HepG2 (cell line): ENCODE measurements around the gene EFNA4. TPM values are rescaled to one million over a fixed set of nuclear protein-coding genes. Genes with fewer than 3 reads are reported as not detected.

Experiments used
- ATAC-seq: fragments of 200-7000 bp; cut with Tn5 transposase; 3 replicates; pipeline ENCODE4 v1.9.1; 2020; ENCODE audit warnings: mild to moderate bottlenecking, moderate library complexity
- BruUV-seq: library from RNA; stranded (reverse); fragments of 400-500 nt; replicated peaks from 2 replicates; lab custom pipeline; 2021; lab: Mats Ljungman, UMichigan
- CTCF ChIA-PET: fragments of 300-600 bp; formaldehyde crosslinking; extraction: SDS; loops from one replicate; lab custom pipeline; 2021; ENCODE audit warnings: low total read pairs, inconsistent platforms, low intra/inter-chr PET ratio; lab: Yijun Ruan, JAX
- POLR2A ChIA-PET: fragments of 350-600 bp; sonication (Branson Sonifier 250); formaldehyde crosslinking; loops from one replicate; lab custom pipeline; 2020; ENCODE audit warnings: antibody characterized with exemption, inconsistent platforms; lab: Yijun Ruan, JAX
- DNase-seq: peaks from one replicate; pipeline ENCODE4 v3.0.0-alpha.2; 2015; ENCODE audit warnings: low spot score
- FAIRE-seq: peaks from 3 replicates; lab custom pipeline; 2011; peaks lifted over from hg19 to GRCh38; lab: Jason Lieb, UNC
- H2AFZ ChIP-seq: one replicate; pipeline ENCODE4 v1.6.1; 2011; ENCODE audit warnings: low read length, inconsistent platforms
- H3K27ac ChIP-seq: fragments of 300-600 bp; 3 replicates; pipeline ENCODE4 v1.8.0; 2011; ENCODE audit warnings: mixed run types, mild to moderate bottlenecking, mixed read lengths, low read length, inconsistent platforms; ENCODE audit not compliant: insufficient read depth; ENCODE audit errors: extremely low read length
- H3K27me3 ChIP-seq, 2 experiments: fragments of 200-600 bp in 1 of 2; 2 replicates in 1 of 2; 3 replicates in 1 of 2; pipeline versions ENCODE4 v1.6.0 to v1.8.0; 2011; ENCODE audit warnings: low read length in 2 of 2, mild to moderate bottlenecking in 2 of 2, moderate library complexity in 2 of 2, inconsistent platforms in 1 of 2; ENCODE audit not compliant: insufficient read depth in 2 of 2, control insufficient read depth in 1 of 2
- H3K36me3 ChIP-seq, 2 experiments: fragments of 200-600 bp in 1 of 2; replicated peaks in 1 of 2; 2 replicates in 1 of 2; 3 replicates in 1 of 2; pipeline versions ENCODE4 v1.5.1 to v1.8.0; 2011; ENCODE audit warnings: low read length in 2 of 2, inconsistent platforms in 1 of 2; ENCODE audit not compliant: insufficient read depth in 2 of 2, control insufficient read depth in 1 of 2
- H3K4me1 ChIP-seq: 2 replicates; pipeline ENCODE4 v1.5.1; 2012; ENCODE audit warnings: low read length, inconsistent platforms; ENCODE audit not compliant: insufficient read depth
- H3K4me2 ChIP-seq: 2 replicates; pipeline ENCODE4 v1.6.0; 2011; ENCODE audit warnings: low read depth, low read length, inconsistent platforms
- H3K4me3 ChIP-seq, 3 experiments: fragments of 200-600 bp in 1 of 3; sonication (generic), shearing (Covaris generic) in 1 of 3; replicated peaks in 1 of 3; 2 replicates each; pipeline ENCODE4 v1.5.1; 2011 to 2016; ENCODE audit warnings: low read length in 3 of 3, inconsistent platforms in 2 of 3, low read depth in 2 of 3, mild to moderate bottlenecking in 2 of 3, control low read depth in 1 of 3, mixed read lengths in 1 of 3; ENCODE audit not compliant: insufficient read depth in 1 of 3
- H3K79me2 ChIP-seq: one replicate; pipeline ENCODE4 v1.6.1; 2011; ENCODE audit warnings: low read length, inconsistent platforms; ENCODE audit not compliant: insufficient read depth
- H3K9ac ChIP-seq: 2 replicates; pipeline ENCODE4 v1.6.0; 2011; ENCODE audit warnings: mild to moderate bottlenecking, low read depth, low read length, inconsistent platforms; ENCODE audit not compliant: insufficient read depth
- H3K9me3 ChIP-seq: 2 replicates; pipeline ENCODE4 v1.5.1; 2012; ENCODE audit warnings: mild to moderate bottlenecking, low read length
- H4K20me1 ChIP-seq: 2 replicates; pipeline ENCODE4 v1.6.0; 2011; ENCODE audit warnings: inconsistent platforms, mild to moderate bottlenecking, low read length, moderate library complexity; ENCODE audit not compliant: insufficient read depth
- ATF7 ChIP-seq, 2 experiments: fragments of 450-650 bp in 1 of 2; sonication (generic) in 1 of 2; formaldehyde crosslinking in 1 of 2; IDR thresholded peaks; 2 replicates each; pipeline versions ENCODE4 v1.4.0 to v1.6.1; 2016 to 2020; ENCODE audit warnings: antibody characterized with exemption in 1 of 2, mild to moderate bottlenecking in 1 of 2, missing genetic modification reagents in 1 of 2
- MAFF ChIP-seq: IDR thresholded peaks from 2 replicates; pipeline ENCODE4 v1.6.1; 2011; ENCODE audit warnings: low read depth, low read length, improper control_type of control experiment
- MAFK ChIP-seq, 2 experiments: IDR thresholded peaks in 1 of 2; conservative IDR thresholded peaks in 1 of 2; 2 replicates each; pipeline ENCODE4 v1.6.1; 2011; ENCODE audit warnings: improper control_type of control experiment in 2 of 2, low read length in 2 of 2
- NBN ChIP-seq: fragments of 450-650 bp; conservative IDR thresholded peaks from 2 replicates; pipeline ENCODE4 v1.6.1; 2017
- NFKB2 ChIP-seq: sonication (generic); formaldehyde crosslinking; IDR thresholded peaks from 2 replicates; pipeline ENCODE4 v1.4.0; 2020; ENCODE audit warnings: missing genetic modification reagents, borderline replicate concordance
- POLR2G ChIP-seq: fragments of 200-400 bp; formaldehyde crosslinking; IDR thresholded peaks from 2 replicates; pipeline ENCODE4 v1.6.1; 2018; ENCODE audit warnings: mild to moderate bottlenecking, low read depth, low read length, moderate library complexity
- RBM22 ChIP-seq: fragments of 200-400 bp; formaldehyde crosslinking; optimal IDR thresholded peaks from 2 replicates; pipeline ENCODE3; 2017; ENCODE audit warnings: mild to moderate bottlenecking, low read length, moderate library complexity
- WGBS: methylation state at CpG from one replicate; pipeline ENCODE4 v1.1.6; 2017; ENCODE audit warnings: low lambda C conversion rate; 5-methylcytosine and 5-hydroxymethylcytosine counted together
- in situ Hi-C: cut with HindIII; loops from 2 replicates; pipeline ENCODE4 v1.10.0; 2017; ENCODE audit warnings: low pct_unique_long_range_greater_than_20kb; ENCODE audit not compliant: extremely low pct_ligation_motif_present
- intact Hi-C: fragments of 100-400 bp; cut with micrococcal nuclease; formaldehyde crosslinking; loops from one replicate; pipeline ENCODE4 v1.10.0; 2022; ENCODE audit not compliant: unreplicated experiment
- polyA plus RNA-seq, 8 experiments: library from polyadenylated mRNA; depleted of rRNA in 3 of 8; stranded (reverse) in 7 of 8; unstranded in 1 of 8; fragments of >200 nt; fragmentation: Illumina TruSeq in 4 of 8; extraction: Trizol in 4 of 8; gene quantifications; 2 replicates each; pipeline versions ENCODE4 v1.2.1 to v1.2.3, GENCODE V29; 2011 to 2016; ENCODE audit warnings: low read depth in 4 of 8, missing spikeins in 1 of 8, mixed read lengths in 1 of 8; ENCODE audit not compliant: insufficient read depth in 1 of 8
- total RNA-seq, 5 experiments: library from RNA; depleted of rRNA; stranded (reverse); fragments of >200 nt; fragmentation: Illumina TruSeq; extraction: Trizol; gene quantifications; 2 replicates each; pipeline ENCODE4 v1.2.3, GENCODE V29; 2016; ENCODE audit warnings: low read depth in 1 of 5
- TF ChIP-seq, protein P1 (sequence below), 2 experiments: sonication (generic) in 1 of 2; formaldehyde crosslinking in 1 of 2; IDR thresholded peaks; 2 replicates each; pipeline versions ENCODE4 v1.4.0 to v1.6.1; 2018 to 2020; ENCODE audit warnings: missing genetic modification reagents in 2 of 2, borderline replicate concordance in 1 of 2, low read depth in 1 of 2, mild to moderate bottlenecking in 1 of 2, missing biosample characterization in 1 of 2
- TF ChIP-seq, protein P2 (sequence below): sonication (generic); formaldehyde crosslinking; conservative IDR thresholded peaks from 2 replicates; pipeline ENCODE4 v1.8.1; 2023; ENCODE audit warnings: missing genetic modification reagents

EFNA4 gene
- total and polyA plus RNA-seq, 2 of the 13 experiments (the other 11 are each of a cell fraction or from before 2014, with no cell fraction given): 12.0 to 17.2 TPM

DNA sequence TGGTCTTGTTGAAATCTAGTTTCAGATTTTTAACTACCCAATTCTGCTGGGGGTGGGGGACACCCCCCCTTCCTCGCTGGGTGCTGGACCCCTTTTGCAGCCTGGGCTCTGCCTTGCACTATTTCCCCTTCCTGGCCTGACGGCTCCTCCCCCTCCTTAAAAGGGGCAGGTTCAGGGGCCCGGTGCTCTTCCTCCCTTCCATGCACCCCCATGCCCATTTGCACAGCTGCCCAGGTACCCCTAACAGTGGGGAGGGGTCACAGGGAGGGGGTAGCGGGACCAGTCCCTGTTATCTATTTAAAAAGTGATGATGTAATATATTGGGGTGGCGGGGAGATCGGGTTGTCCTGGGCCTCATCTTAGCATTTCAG, 45.6 kb upstream of the EFNA4 start (continued):
- TF ChIP-seq NBN (no peak), ATF7 (IDR thresholded peaks at IDR 0.05) (0 out of 2 replicates have a peak, but pooled peaks have one; percentile 24), ATF7 (CRISPR knock-in tag; IDR thresholded peaks at IDR 0.05) (no peak)
- TF ChIP-seq, protein P1, sequence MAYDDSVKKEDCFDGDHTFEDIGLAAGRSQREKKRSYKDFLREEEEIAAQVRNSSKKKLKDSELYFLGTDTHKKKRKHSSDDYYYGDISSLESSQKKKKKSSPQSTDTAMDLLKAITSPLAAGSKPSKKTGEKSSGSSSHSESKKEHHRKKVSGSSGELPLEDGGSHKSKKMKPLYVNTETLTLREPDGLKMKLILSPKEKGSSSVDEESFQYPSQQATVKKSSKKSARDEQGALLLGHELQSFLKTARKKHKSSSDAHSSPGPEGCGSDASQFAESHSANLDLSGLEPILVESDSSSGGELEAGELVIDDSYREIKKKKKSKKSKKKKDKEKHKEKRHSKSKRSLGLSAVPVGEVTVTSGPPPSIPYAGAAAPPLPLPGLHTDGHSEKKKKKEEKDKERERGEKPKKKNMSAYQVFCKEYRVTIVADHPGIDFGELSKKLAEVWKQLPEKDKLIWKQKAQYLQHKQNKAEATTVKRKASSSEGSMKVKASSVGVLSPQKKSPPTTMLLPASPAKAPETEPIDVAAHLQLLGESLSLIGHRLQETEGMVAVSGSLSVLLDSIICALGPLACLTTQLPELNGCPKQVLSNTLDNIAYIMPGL (CRISPR knock-in tag; IDR thresholded peaks at IDR 0.05; ENCODE audit: borderline replicate concordance in 1 of 2, low read depth in 1 of 2): no peak
- TF ChIP-seq, protein P2, sequence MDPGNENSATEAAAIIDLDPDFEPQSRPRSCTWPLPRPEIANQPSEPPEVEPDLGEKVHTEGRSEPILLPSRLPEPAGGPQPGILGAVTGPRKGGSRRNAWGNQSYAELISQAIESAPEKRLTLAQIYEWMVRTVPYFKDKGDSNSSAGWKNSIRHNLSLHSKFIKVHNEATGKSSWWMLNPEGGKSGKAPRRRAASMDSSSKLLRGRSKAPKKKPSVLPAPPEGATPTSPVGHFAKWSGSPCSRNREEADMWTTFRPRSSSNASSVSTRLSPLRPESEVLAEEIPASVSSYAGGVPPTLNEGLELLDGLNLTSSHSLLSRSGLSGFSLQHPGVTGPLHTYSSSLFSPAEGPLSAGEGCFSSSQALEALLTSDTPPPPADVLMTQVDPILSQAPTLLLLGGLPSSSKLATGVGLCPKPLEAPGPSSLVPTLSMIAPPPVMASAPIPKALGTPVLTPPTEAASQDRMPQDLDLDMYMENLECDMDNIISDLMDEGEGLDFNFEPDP (CRISPR knock-in tag): no peak
- TF ChIP-seq, all 625 proteins: peak for 3

DNA sequence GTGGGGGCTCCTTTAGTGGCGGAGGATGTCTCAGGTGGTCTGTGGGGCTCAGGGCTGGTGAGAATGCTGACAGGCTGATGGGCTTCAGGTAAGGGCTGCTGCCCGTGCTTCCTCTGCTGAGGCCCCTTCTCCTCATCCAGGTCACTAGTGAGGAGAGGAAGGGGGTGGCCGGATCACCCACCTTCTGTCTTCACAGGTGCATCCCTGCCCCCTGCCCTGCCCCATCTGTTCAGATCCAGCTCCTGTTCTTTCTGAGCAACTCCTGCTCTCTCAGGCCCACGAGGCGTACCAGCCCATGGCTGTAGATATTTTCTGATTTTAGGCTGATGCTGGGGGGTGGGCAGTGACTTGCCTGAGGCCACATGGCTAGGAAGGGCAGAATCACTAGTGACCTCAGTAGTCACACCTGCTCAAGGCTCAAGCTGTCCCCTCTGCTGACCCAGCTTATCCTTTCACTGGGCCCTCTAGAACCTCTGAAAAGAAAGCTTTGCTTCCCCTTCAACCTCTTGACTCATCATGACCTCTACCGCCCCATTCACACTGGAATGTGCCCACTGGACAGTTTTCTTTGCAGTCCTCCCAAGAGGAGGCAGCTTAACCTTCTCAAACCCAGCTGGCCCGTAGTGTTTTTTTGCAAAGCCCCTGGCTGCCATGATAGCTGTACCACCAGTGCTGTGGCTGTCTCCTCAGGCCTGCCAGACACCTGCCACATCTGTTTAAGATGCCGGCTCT, 44.8 kb upstream of the EFNA4 start:
- TF ChIP-seq POLR2G: peak; percentile 22; the same call in 1 of the 2 replicates
- TF ChIP-seq MAFF: peak; percentile 47; the same call in 1 of the 2 replicates
- TF ChIP-seq MAFK (conservative IDR thresholded peaks at IDR 0.05 in 1 of 2, IDR thresholded peaks at IDR 0.05 in 1 of 2; ENCODE audit: low read length in 2 of 2): peak; percentile 29 to 45; a peak in 3 of 4 replicates
- TF ChIP-seq NFKB2 (CRISPR knock-in tag): no peak
- TF ChIP-seq RBM22: peak; percentile 44
- H3K4me1 ChIP-seq: peaks cover 46% of the 10 kb centered on the region
- WGBS: 91% methylated on average over 8 of the region's 8 CpGs
- no peak overlapping the region for H2AFZ ChIP-seq
- ChIA-PET CTCF (interaction anchor here (0.8 to 2.8 kb wide), 7 partner anchors 19 to 65 kb away, joined by 3 to 54 read pairs (median 9); partner anchors contain the start of genes CKS1B, PYGO2 and ZBTB7B), POLR2A (interaction anchor here (1.1 to 2.0 kb wide), 3 partner anchors 12 to 26 kb away, joined by 4 to 9 read pairs (median 5); no protein-coding TSS in a partner anchor)
- no peaks in the 10 kb centered on the region for H3K9me3 ChIP-seq
- intact Hi-C loops (no loop called here), in situ Hi-C loops (no loop called here)
- no peak for DNase-seq
- no peak for FAIRE-seq
- no peaks in the 10 kb centered on the region for H3K27me3 ChIP-seq
- BruUV-seq: no TSS peak
- peaks cover 6 to 16% of the 10 kb centered on the region in 2 experiments; a peak in 3 of 5 replicates for H3K36me3 ChIP-seq
- no peaks in the 10 kb centered on the region for H3K79me2 ChIP-seq
- no peak overlapping the region for H3K9ac ChIP-seq
- no peak for ATAC-seq
- H4K20me1 ChIP-seq: no peaks in the 10 kb centered on the region
- H3K4me2 ChIP-seq: no peak overlapping the region
- H3K27ac ChIP-seq: no peak overlapping the region
- H3K4me3 ChIP-seq: no peak overlapping the region
